Upper lobe of left lung (tissue), 6 donors: ENCODE measurements around the gene LRCOL1. TPM values are rescaled to one million over a fixed set of nuclear protein-coding genes. Genes with fewer than 3 reads are reported as not detected.

Experiments
- ATAC-seq, 2 donors: fragments of 200-7000 bp; cut with Tn5 transposase; one replicate each; pipeline ENCODE4 v1.9.1; 2022; ENCODE audit warnings: mild to moderate bottlenecking in 2 of 2, moderate library complexity in 2 of 2; ENCODE audit not compliant: low FRiP score in 2 of 2
- DNase-seq, 2 donors: peaks; one replicate each; pipeline ENCODE4 v3.0.0-alpha.2; 2019 to 2020
- H3K27ac ChIP-seq, 4 donors: fragments of 200-600 bp; sonication (generic); one replicate each; pipeline ENCODE4 v1.5.1; 2016 to 2019
- H3K27me3 ChIP-seq, 4 donors: fragments of 200-600 bp; sonication (generic); one replicate each; pipeline ENCODE4 v1.5.1; 2017 to 2019
- H3K36me3 ChIP-seq, 4 donors: fragments of 200-600 bp; sonication (generic); one replicate each; pipeline ENCODE4 v1.5.1; 2016 to 2019
- H3K4me1 ChIP-seq, 4 donors: fragments of 200-600 bp; sonication (generic); one replicate each; pipeline ENCODE4 v1.5.1; 2018 to 2019
- H3K4me3 ChIP-seq, 4 donors: fragments of 200-600 bp; sonication (generic); one replicate each; pipeline ENCODE4 v1.5.1; 2017 to 2019; ENCODE audit warnings: mild to moderate bottlenecking in 2 of 4, moderate library complexity in 1 of 4
- H3K9me3 ChIP-seq, 4 donors: fragments of 200-600 bp; sonication (generic); one replicate each; pipeline ENCODE4 v1.5.1; 2018 to 2019
- CTCF ChIP-seq, 6 experiments: fragments of 450-650 bp in 4 of 6; fragments of 200-600 bp in 2 of 6; sonication (generic) in 2 of 6; IDR thresholded peaks; one replicate each; pipeline ENCODE4 v1.5.1; 2016 to 2019; ENCODE audit warnings: antibody characterized with exemption in 6 of 6
- EP300 ChIP-seq, 4 donors: sonication (generic); formaldehyde crosslinking; IDR thresholded peaks; one replicate each; pipeline ENCODE4 v1.5.1; 2017; ENCODE audit warnings: antibody characterized with exemption in 4 of 4, control low read depth in 2 of 4
- POLR2A ChIP-seq, 4 donors: fragments of 450-650 bp; IDR thresholded peaks; one replicate each; pipeline ENCODE4 v1.5.1; 2016 to 2017; ENCODE audit warnings: antibody characterized with exemption in 4 of 4, mild to moderate bottlenecking in 2 of 4
- POLR2AphosphoS5 ChIP-seq, 2 donors: sonication (generic); formaldehyde crosslinking; IDR thresholded peaks; one replicate each; pipeline ENCODE4 v1.5.1; 2017; ENCODE audit warnings: antibody characterized with exemption in 2 of 2
- WGBS, 2 donors: methylation state at CpG; one replicate each; pipeline ENCODE4 v1.1.5; 2017 to 2018; 5-methylcytosine and 5-hydroxymethylcytosine counted together
- small RNA-seq, 4 donors: library from RNA; depleted of rRNA; stranded (forward); fragments of <200 nt; gene quantifications; one replicate each; pipeline ENCODE3, GENCODE V24; 2016
- total RNA-seq, 6 donors: library from RNA; depleted of rRNA in 4 of 6; stranded (reverse); fragments of >200 nt in 4 of 6; gene quantifications; one replicate each; pipeline versions ENCODE4 v1.1.0 to v1.2.1, GENCODE V29; 2016 to 2021
- donor health status: DM: no; HTN: no; CAD: no; lungs with moderate emphysema.
- donor health status: DM: no; HTN: yes; CAD: no; lungs with severe emphysema.

The LRCOL1 gene
- total RNA-seq, 6 donors from 2014 or later: 0.92 to 3.7 TPM; not detected in 4

DNA sequence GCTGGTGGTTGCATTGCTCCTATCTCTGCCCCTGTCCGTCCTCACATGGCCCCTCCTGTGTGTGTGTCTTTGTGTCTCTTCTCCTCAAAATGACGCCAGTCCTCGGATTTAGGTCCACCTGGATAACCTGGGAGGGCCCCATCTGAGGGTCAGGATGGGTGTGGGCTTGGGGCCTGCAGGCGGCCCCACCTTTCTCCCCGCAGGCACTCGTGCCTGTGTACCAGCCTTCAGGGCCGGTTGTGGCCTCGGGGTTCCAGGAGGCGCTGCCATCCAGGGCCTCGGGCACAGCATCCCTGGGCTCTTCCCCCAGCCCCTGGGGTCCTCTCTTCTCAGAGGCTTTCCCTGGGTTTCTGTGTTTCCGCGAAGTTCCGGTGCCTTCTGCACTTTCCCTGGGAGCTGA is 54.7 kb downstream of the LRCOL1 start:
- ATAC-seq (no peak), DNase-seq (peak in 1 of 2 donors; percentile 50)
- Histone ChIP-seq H3K27ac (no peak overlapping the region), H3K9me3 (no peaks in the 10 kb centered on the region), H3K27me3 (no peaks in the 10 kb centered on the region), H3K4me1 (peaks cover 14 to 23% (median 17%) of the 10 kb centered on the region in 4 donors), H3K36me3 (peaks cover 0 to 25% (median 15%) of the 10 kb centered on the region in 4 donors), H3K4me3 (no peak overlapping the region)
- no peak for TF ChIP-seq POLR2AphosphoS5 (IDR thresholded peaks at IDR 0.05)
- TF ChIP-seq EP300 (IDR thresholded peaks at IDR 0.05): no peak
- no peak for TF ChIP-seq POLR2A (IDR thresholded peaks at IDR 0.05)
- TF ChIP-seq CTCF (IDR thresholded peaks at IDR 0.05): no peak
- WGBS, 2 donors: 95 to 96% methylated on average over 13 of the region's 13 CpGs

DNA sequence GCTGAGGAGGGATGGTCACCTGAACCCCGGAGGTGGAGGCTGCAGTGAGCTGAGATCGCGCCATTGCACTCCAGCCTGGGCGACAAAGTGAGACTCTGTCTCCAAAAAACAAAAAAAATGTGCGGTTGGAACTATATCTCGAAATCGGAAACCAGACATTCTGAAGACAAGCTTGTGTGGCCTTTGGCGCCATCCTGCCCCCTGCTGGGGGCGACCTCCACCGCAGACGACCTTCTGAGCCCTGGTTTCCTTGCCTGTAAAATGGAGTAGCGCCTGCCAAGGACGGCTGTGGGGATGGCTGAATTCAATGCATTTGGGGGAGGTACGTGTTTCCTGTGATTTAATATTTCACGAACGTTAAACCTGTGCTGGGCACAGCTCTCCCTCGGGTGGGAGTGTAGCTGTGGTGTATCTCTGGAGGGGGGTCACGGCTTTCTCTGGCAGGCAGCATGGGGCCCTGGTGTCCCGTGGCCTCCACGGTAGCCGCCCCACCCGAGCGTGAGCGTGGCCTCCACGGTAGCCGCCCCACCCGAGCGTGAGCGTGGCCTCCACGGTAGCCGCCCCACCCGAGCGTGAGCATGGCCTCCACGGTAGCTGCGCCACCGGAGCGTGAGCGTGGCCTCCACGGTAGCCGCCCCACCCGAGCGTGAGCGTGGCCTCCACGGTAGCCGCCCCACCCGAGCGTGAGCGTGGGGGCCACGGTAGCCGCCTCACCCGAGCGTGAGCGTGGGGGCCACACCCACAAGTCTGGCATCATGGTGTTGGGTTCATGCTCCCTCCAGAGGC is 55.3 kb downstream of the LRCOL1 start:
- Histone ChIP-seq H3K4me1 (peaks cover 7 to 17% (median 11%) of the 10 kb centered on the region in 4 donors), H3K27me3 (no peaks in the 10 kb centered on the region), H3K4me3 (no peak overlapping the region), H3K36me3 (peaks cover 0 to 25% (median 17%) of the 10 kb centered on the region in 4 donors), H3K9me3 (no peaks in the 10 kb centered on the region), H3K27ac (no peak overlapping the region)
- no peak for TF ChIP-seq POLR2A (IDR thresholded peaks at IDR 0.05)
- no peak for TF ChIP-seq POLR2AphosphoS5 (IDR thresholded peaks at IDR 0.05)
- TF ChIP-seq EP300 (IDR thresholded peaks at IDR 0.05): no peak
- TF ChIP-seq CTCF (IDR thresholded peaks at IDR 0.05): peak in 1 of 6 experiments; percentile 10
- ATAC-seq: no peak
- peak in 1 of 2 donors; percentile 77 for DNase-seq
- WGBS, 2 donors: 90 to 93% methylated on average over 26 to 47 of the region's 53 CpGs

Small RNA genes within 50 kb of the gene (small RNA-seq; reads per million reads assigned to genes)
- gene MIR6763: 0 to 0.07 (median 0) reads per million in 4 donors

Other genes with a start within 250 kb of the LRCOL1 start
- gene FBRSL1, start 120.4 kb downstream of the LRCOL1 start, total RNA-seq: 10 to 100 TPM; 16.0 to 53.0 (median 44.1) TPM
- 1 to 10 TPM in 2 of 6 donors, under 1 TPM in 2, not detected in 2; 0.27 to 4.4 (median 1.00) TPM for gene P2RX2, start 8.2 kb upstream of the LRCOL1 start, total RNA-seq
- 100 to 1,000 TPM in 1 of 6 donors, 10 to 100 TPM in 5; 16.6 to 228 (median 26.2) TPM for gene POLE, start 76.8 kb upstream of the LRCOL1 start, total RNA-seq
- 10 to 100 TPM; 16.8 to 41.7 (median 20.9) TPM for gene PXMP2, start 77.0 kb upstream of the LRCOL1 start, total RNA-seq
- 10 to 100 TPM; 16.8 to 38.6 (median 23.3) TPM for gene PGAM5, start 100.3 kb upstream of the LRCOL1 start, total RNA-seq
- gene ANKLE2, start 151.2 kb upstream of the LRCOL1 start, total RNA-seq: 100 to 1,000 TPM in 2 of 6 donors, 10 to 100 TPM in 4; 44.3 to 153 (median 78.0) TPM
- 100 to 1,000 TPM in 1 of 6 donors, 10 to 100 TPM in 5; 53.8 to 116 (median 77.9) TPM for gene GOLGA3, start 218.3 kb upstream of the LRCOL1 start, total RNA-seq